T47D (cell line): ENCODE results near the gene SLC39A1.

Experiments
- DNase-seq, 2 experiments: peaks; one replicate each; pipeline versions ENCODE4 v3.0.0 to v3.0.0-alpha.2; 2011 to 2012; ENCODE audit warnings: low read depth in 1 of 2, low spot score in 1 of 2
- JUND ChIP-seq: IDR thresholded peaks from 2 replicates; pipeline ENCODE4 v1.6.1; 2012; ENCODE audit warnings: low read depth
- in situ Hi-C: cut with HindIII; loops from 2 replicates; pipeline ENCODE4 v1.10.0; 2016; ENCODE audit warnings: low sequenced_read_pairs, low pct_unique_long_range_greater_than_20kb

The SLC39A1 gene

DNA sequence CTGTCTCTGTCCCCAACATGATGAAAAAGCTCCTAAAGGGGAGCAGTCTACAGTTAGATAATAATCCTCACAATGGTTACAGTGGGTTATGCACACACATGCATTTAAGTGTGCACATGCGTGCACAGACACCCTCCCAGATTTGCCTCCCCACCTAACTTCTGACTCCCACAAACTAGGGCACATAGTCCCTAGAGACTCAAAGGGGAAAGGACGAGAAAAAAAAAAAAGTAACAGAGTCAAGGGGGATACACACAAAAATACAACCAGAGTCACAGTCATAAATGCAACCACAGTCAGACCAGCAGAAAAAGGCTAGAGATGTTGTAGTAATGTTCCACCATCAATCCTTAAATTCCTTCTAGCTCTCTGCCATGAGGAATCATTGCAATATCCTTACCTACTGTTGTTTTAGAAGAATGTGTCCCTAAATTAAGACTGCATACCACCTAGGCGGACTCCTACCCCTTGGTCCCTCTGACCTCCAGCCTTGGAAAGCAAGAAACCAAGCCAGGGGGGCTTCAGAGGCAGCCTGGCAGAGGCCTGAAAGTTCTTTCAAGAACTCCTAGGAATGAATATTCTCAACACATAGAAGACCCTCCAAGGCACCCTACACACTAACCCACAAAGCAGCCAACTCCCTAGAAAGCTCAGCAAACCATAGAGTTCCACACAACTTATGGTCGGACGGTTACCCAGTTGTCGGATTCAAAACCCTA lies 6.2 kb downstream of the SLC39A1 start:
- TF ChIP-seq JUND: no peak

DNA sequence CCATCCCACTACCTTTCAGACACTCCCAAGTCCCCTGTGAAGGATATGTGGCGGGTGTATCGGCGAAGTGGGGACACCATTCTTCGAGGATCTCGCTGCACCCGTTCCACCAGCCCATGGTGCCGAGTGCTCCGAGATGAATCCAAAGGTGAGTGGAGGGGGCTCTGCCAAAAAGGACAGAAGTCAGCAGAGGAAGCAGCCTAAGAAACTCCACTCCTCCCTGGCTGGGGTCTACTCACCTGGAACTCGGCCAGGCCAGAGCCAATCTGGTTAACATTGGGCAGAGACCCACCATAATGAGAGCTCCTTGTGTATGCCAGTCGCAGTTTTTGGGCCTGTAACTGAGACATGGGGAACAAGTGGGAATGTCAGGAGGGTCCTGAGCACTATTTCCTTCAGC lies 8.5 kb downstream of the SLC39A1 start:
- in situ Hi-C loops: no loop called here
- TF ChIP-seq JUND: no peak
- DNase-seq: no peak

More for the DNA sequence above, 6.2 kb downstream of the SLC39A1 start:
- DNase-seq: no peak
- in situ Hi-C loops: no loop called here

DNA sequence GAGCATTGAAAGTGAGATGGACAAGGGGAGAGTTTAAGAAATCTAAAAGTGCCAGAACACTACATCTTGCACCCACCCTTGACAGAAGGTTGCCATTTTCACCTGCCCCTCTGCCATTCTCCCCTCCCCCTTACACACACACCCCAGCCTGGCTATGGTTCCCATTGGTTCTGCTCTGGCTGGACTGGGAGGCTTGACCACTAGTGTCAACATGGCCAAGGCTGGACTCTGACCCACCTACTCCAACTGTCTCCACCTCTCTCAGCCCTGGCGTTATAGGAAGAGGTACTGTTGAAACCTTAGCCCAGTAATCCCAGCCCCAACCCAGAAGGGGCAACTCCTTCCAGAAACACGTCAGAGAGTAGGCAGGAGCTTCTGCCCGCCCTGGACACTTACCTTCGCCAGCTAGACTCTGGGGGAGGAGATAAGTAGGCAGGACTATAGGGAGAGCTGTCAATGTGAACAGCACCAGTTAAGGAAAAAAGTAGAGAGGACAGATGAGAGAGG lies 9.4 kb downstream of the SLC39A1 start:
- TF ChIP-seq JUND: no peak
- no peak for DNase-seq
- in situ Hi-C loops: no loop called here

DNA sequence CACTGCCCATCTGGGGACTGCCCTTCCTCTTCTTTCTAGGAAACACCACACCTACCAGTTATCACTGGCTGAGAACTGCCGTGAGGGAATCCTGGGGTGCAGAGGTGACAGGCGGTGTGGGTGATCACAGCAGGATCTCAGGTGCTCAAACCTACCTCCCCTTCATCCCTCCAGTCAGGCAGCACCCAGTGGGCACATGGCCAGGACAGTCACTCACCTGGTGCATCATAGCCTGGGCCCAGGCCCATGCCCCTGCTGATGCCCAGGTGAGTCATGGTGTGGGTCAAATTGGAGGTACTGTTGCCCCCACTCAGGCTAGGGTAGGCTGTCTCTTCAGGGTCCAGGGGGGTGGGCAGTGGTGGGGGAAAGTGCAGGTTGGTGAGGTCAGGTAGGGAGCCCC lies 11.5 kb downstream of the SLC39A1 start:
- in situ Hi-C loops: no loop called here
- TF ChIP-seq JUND: no peak
- no peak for DNase-seq

DNA sequence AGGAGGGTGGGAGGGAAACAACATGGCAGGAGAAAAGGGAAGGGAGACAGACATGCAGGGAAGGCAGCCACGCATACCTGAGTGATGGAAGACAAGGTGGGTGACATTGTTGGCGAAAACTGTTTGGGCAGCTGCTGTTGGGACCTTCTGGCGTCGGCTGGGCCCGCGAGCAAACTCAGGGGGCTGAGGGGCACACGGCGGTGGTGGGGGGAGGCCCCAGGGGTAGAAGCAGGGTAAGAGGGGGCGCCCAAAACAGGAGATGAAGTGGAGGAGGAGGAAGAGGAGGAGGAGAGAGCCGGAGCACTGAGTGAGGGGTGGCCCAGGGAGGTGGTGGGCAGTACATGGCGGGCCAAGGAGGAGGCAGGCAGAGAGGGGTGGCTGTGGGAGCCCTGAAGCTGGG lies 12.2 kb downstream of the SLC39A1 start:
- in situ Hi-C loops: no loop called here
- no peak for TF ChIP-seq JUND

DNA sequence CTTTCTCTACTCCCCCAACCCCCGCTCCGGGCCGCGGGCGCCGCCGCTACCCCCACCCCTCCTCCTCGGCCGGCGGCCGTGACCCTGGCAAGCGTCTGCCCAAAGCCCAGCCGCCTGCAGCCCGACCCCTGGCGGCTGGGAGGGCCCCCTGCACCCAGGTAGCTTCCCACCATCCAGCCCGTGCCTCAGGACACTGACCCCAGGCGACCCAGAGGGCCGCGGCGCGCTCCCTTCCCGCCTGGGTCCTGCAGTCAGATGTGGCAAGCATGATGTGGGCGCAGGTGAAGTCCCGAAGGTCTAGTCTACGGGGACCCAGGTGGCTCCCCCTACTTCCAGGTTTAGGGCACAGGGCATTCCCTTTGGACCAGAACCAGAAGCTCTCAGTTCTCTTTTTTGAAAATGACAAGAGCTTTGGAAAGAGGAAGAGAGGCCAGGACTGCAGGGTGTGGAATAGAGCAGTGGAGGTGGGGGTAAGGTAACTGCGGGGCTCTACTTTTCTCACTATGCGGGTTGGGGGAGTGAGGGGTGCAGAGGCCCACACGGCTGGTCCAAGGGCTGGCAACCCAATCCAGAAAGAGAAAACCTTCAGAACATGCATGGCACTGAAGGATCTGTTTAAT lies 16.6 kb downstream of the SLC39A1 start, which contains the start of gene DENND4B:
DENND4B (minus strand) TSS at position 97 of the 620 bp plus-strand sequence. CDS start 2,344 bp downstream, outside the sequence.
- no peak for TF ChIP-seq JUND
- in situ Hi-C loops: no loop called here
- peak; percentile 88 to 97 for DNase-seq

More for the DNA sequence above, 12.2 kb downstream of the SLC39A1 start:
- no peak for DNase-seq

DNA sequence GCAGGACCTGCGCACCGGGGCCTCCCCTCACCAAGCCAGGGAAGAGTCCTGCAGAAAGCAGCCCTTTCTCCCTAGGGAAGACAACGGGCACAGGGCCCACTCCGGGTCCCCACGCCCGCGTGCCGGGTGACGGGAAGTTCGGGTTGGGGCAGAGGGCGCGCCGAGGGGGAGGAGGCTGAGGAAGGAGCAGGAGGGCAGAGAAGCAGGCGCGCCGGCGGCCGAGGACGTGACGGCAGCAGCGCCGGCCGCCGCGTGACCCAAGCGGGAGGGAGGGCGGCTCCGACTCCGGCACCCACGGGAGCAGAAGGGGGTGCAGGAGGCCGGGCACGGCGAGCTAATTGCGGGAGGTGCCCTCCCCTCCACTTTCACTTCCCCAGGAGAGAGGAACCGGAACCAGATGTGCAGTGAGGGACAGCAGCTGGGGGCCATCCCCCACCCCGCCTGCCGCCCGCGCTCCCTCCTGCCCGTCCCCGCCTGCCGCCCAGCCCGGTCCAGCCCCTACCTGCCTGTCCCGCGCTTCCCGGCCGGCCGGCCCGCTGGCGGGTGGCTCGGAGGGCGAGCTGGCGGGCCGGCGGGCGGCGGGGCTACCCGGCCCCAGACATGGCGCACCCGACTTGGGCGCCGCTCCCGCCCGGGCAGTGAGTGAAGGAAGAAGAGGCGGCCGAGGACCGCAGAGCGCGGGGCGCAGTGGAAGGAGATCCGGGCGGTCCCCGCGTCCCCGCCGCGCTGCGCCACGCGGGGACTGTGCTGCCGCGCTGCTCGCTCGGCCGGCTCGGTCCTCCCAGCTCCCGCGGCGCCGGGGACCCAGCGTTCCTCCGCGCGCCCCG lies 17.3 kb downstream of the SLC39A1 start:
- in situ Hi-C loops: no loop called here
- no peak for TF ChIP-seq JUND
- DNase-seq: peak; percentile 84 to 88

DNA sequence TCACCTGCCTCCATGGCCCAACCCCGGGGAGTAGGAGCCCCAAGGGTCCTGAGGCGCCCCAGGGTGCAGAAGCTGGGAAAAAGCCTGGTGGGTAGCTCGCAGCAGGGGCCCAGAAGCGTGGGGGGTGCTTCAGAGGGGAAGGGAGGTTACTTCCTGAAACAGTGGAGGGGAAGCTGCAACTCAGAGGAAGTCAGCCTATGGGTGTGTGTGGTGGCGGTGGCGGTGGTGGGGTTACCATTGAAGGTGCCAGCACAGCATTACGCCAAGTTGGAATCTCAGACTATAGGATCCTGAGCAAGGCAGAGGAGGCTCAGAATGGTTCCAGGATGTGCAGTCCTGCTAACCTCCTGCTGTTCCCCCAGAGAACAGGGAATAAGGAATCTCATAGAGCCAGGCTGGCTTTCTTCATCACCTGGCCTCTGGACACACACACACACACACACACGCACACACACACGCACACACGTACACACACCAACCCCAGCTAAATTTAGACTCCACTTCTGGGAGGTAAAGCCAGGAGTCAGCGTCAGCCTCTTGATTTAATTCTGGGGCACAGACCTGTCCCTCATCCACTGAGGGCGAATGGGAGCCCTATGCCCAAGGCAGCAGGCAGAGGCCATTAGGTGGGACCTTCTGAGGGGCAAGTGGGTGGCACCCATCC lies 18.1 kb downstream of the SLC39A1 start:
- in situ Hi-C loops: no loop called here
- no peak for TF ChIP-seq JUND
- DNase-seq: peak in 1 of 2 experiments; percentile 62

DNA sequence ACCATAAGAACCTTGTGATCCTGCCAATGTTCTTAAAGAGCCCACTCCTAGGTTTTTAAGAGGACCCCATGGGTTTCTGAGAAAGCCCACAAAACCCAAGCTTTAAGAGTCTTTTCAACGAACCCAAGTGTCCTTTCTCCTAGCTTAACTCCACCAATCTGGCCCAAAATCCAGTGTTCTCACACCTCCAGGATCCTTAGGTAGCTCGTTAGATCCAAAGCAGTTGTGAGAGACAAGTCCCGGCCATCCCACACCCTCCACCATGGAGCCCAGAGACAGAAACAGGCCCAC lies 18.6 kb downstream of the SLC39A1 start:
- TF ChIP-seq JUND: no peak
- no peak for DNase-seq
- in situ Hi-C loops: no loop called here

DNA sequence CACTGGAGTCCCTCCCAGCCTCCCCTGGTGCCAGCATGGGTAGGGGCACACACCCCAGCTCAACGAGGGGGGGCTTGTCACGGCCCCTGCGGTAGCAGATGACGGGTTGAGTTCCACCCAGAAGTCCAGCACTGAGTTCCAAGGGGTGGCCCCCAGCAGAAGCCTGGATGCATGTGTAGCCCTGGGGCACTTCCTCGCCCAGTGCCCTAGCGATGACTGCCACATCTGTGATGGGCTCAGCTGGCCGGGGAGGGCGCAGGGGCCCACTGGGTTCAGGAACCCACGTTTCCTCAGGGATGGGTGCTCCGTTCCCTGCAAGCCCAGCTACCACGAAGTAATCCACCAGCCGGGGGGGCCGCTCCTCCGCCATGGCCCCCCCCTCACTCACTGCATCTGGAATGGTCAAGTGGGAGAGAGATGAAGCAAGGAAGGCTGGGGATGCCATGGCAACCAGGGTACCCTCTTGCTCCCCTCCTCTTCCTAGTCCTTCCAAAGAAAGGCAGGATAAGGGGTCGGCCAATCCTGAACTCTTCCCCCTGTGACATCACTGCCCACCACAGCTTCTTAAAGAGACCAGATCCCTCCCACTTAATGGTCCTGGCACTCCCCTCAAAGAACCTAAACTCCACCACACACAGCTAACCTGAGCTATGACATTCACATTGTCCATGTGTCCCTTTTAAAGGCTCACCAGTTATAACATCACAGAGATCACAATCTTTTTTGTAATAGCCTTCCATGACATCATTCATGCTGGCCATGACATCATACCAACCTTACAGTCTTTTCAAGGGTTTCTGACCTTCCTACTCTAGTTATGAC lies 19.1 kb downstream of the SLC39A1 start:
- no peak for DNase-seq
- in situ Hi-C loops: no loop called here
- no peak for TF ChIP-seq JUND

DNA sequence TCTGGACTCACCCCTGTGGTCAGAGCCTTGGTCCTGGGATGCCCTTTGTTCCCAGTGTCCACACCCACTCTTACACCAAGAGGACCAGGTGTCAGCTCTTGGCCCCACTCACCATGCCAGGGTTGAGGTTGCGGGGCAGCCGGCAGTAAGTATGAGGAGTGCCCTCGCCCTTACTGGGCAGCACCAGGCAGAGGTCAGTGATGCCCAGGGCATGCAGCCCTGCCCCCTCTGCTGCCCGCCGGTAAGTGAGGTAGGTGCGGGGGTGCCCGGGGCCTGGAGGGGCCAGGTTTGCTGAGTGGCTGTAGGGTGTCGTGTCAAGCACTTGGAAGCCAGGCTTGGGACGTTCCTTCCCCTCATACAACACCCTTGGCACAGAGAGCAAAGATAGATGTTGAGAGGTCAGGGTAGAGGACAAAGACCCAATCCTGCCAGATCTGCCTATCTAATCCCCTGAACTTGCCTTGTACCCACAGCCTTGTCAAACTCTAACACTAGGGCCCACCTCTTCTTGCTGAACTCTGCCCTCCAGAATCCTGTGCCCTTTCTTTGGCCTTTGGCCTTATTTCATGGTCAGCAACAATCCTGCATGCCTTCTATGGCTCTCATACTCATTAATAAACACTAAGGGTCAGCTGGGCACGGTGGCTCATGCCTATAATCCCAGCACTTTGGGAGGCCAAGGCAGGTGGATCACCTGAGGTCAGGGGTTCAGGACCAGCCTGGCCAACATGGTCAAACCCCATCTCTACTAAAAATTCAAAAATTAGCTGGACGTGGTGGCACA lies 20.4 kb downstream of the SLC39A1 start:
- in situ Hi-C loops: no loop called here
- no peak for TF ChIP-seq JUND
- no peak for DNase-seq
